Measurements from ENCODE around the gene GULP1.

The GULP1 gene

DNA sequence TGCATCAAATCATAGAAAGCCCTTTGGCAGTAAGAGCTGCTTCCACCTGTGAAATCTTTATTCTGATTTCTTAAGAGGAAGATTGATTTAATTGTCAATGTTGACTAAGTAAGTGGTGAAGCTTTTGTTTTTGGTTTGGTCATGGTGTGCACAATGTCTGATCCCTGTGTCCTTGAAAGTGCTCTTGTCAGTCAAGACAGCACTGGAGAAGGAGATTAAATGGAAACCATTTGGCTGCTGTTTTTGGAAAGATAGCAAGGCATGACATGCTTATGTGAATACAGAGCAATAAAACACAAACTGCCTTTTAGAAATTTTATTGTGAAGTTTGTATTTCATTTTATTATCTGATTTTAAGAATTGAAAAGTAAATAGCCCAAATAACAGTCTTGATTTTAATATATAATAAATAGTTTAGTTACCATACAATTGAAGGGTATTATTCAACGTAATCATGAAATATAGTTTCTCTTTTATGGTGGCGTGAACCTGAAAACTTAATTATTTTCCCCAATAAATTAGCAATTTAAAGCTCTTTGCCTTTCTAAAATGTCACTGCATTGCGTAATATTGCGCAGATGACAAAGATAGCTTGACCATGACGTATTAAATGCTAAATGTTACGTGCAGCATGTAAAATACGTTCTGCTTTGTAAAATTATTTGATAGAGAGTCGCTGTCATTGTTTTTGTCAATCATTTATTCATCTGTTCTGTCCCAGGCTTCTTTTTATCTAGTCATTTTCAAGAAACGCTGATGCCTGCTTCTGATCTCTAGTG lies 69.0 kb downstream of the GULP1 start:
- Mint-ChIP-seq H3K9me3 (no peaks in the 10 kb centered on the region), H3K4me3 (no peak overlapping the region), H3K27me3 (no peaks in the 10 kb centered on the region), H3K27ac (no peak overlapping the region), H3K4me1 (no peaks in the 10 kb centered on the region), H3K36me3 (no peaks in the 10 kb centered on the region)
- CTCF ChIA-PET = no interaction called here
- no peak for DNase-seq

GRCh38 chr2:188364033-188364630 lies 72.5 kb downstream of the GULP1 start:
- DNase-seq = no peak
- Mint-ChIP-seq H3K27ac (no peak overlapping the region), H3K4me3 (no peak overlapping the region), H3K36me3 (no peaks in the 10 kb centered on the region), H3K9me3 (no peaks in the 10 kb centered on the region), H3K4me1 (no peaks in the 10 kb centered on the region), H3K27me3 (no peaks in the 10 kb centered on the region)
- CTCF ChIA-PET = no interaction called here

DNA sequence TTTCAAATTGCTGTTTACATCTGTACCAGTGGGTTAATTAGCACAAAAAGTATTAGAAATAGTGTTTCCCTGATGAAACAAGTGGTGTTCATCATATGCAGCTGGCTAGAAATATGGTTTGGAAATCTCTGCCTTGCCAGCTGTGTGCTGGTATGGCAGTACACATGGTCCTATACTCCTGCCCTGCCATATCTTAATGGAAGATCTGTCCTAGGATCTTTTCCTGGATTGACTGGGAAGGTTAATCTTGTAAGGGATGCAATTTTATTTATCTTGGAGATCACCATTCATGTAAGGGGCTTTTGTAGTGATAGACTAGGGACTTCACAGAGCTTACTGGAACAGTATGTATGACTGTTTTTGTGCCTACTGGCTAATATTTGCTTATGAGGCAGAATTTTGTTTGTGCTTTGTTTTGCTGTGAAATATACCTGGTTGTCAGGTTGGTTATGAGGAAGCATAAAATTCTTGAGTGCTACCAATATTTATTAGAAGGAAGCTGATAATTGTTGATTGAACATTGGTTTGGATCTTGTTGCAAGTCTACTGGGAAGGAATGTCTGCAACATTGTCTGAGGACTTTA lies 73.5 kb downstream of the GULP1 start:
- Mint-ChIP-seq H3K27ac (no peak overlapping the region), H3K4me3 (no peak overlapping the region), H3K36me3 (no peaks in the 10 kb centered on the region), H3K27me3 (no peaks in the 10 kb centered on the region), H3K4me1 (no peaks in the 10 kb centered on the region), H3K9me3 (no peaks in the 10 kb centered on the region)
- no peak for DNase-seq
- CTCF ChIA-PET = no interaction called here

DNA sequence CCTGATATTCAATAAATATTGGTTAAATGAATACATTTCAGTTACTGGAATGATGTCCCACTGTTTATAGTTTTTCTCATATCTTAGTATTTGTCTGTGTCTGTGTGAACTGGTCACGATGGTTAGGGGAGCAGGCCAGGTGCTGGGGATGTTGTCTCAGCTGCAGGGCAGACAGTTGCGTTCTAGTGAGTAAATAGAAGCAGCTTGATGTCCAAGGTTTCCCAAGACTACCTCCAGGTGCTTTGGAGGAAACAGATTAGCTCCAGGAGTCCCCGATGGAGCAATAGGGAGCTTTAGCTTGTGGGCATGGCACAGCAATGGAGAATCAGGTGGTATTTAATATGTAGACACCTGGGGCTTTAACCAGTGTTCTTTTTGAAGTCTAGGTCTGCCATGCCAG lies 75.5 kb downstream of the GULP1 start:
- Mint-ChIP-seq H3K27me3 (no peaks in the 10 kb centered on the region), H3K36me3 (no peaks in the 10 kb centered on the region), H3K27ac (no peak overlapping the region), H3K4me3 (no peak overlapping the region), H3K9me3 (no peaks in the 10 kb centered on the region), H3K4me1 (no peaks in the 10 kb centered on the region)
- DNase-seq = no peak
- CTCF ChIA-PET = no interaction called here

- CTCF ChIA-PET = no interaction called here
- Mint-ChIP-seq H3K36me3 (no peaks in the 10 kb centered on the region), H3K4me3 (no peak overlapping the region), H3K9me3 (no peaks in the 10 kb centered on the region), H3K27ac (no peak overlapping the region), H3K27me3 (no peaks in the 10 kb centered on the region), H3K4me1 (no peaks in the 10 kb centered on the region)
- DNase-seq = no peak
Measured at GRCh38 chr2:188369365-188369764, 77.7 kb downstream of the GULP1 start.

- Mint-ChIP-seq H3K4me3 (no peak overlapping the region), H3K4me1 (no peaks in the 10 kb centered on the region)
- CTCF ChIA-PET = no interaction called here
Measured at GRCh38 chr2:188378371-188378950, 86.8 kb downstream of the GULP1 start.

DNA sequence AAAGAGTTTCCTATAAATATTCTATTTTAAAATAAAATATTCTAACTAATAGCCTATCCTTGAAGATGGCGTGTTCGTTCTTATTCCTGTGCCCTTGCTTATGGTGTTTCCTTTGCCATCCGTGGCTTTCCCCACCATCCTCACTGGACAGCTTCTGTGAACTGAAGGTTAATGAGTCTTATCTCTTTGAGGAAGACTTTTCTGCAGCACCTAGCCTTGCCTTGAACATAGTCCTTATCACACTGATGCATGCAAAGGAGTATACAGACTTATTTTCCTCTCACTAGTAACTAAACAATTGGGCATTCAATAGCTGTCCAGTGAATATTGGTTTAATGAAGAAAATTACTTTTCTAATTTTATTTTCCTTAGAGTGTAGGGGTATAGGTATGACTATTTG lies 88.1 kb downstream of the GULP1 start:
- Mint-ChIP-seq H3K4me3 (no peak overlapping the region), H3K27ac (no peak overlapping the region), H3K27me3 (no peaks in the 10 kb centered on the region), H3K9me3 (no peaks in the 10 kb centered on the region), H3K4me1 (no peaks in the 10 kb centered on the region), H3K36me3 (no peaks in the 10 kb centered on the region)
- CTCF ChIA-PET = no interaction called here
- DNase-seq = no peak

More at GRCh38 chr2:188378371-188378950, 86.8 kb downstream of the GULP1 start:
- Mint-ChIP-seq H3K36me3 (no peaks in the 10 kb centered on the region), H3K9me3 (no peaks in the 10 kb centered on the region), H3K27ac (no peak overlapping the region), H3K27me3 (no peaks in the 10 kb centered on the region)
- no peak for DNase-seq

DNA sequence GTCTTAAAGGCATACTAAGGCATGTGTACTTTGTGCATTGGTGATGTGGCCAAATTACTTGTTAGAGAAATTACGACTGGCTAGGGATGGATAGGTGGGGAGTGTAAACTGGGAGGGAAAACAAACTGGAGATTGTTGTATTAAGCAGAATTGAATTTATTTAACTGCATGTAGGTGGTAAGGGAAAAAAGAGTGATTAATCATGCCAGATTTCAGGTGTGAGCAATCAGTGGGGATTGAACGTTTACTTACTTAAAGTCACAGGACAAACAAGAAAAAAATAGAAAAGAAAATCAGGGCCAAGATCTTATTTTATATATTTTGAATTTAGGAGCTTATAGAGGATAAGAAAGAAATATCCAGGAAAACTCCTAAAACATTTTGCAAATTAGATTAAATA lies 88.6 kb downstream of the GULP1 start:
- no peak for DNase-seq
- Mint-ChIP-seq H3K4me3 (no peak overlapping the region), H3K4me1 (no peaks in the 10 kb centered on the region), H3K27me3 (no peaks in the 10 kb centered on the region), H3K36me3 (no peaks in the 10 kb centered on the region), H3K27ac (no peak overlapping the region), H3K9me3 (no peaks in the 10 kb centered on the region)
- CTCF ChIA-PET = no interaction called here

DNA sequence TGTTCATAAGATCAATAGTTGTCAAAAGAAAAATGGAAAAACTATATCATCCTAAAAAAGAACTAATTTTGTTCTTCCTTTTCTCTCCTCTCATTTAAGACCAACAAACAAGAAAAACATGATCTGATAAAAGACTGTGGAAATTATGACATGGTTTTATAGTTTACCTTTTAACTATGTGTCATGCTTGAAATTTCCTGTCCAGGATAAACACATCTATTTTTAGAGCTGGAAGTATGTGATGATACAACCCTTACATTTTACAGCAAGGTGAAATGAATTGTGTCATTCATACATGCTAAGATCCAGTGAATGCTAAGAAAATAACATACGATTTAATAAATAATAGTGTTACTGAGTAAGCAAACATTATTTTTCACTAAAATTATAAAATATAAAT lies 89.9 kb downstream of the GULP1 start:
- CTCF ChIA-PET = no interaction called here
- no peaks in the 10 kb centered on the region for H3K4me1 Mint-ChIP-seq
- DNase-seq = no peak
- no peaks in the 10 kb centered on the region for H3K36me3 Mint-ChIP-seq
- no peak overlapping the region for H3K4me3 Mint-ChIP-seq
- no peaks in the 10 kb centered on the region for H3K27me3 Mint-ChIP-seq
- no peaks in the 10 kb centered on the region for H3K9me3 Mint-ChIP-seq
- H3K27ac Mint-ChIP-seq = no peak overlapping the region

DNA sequence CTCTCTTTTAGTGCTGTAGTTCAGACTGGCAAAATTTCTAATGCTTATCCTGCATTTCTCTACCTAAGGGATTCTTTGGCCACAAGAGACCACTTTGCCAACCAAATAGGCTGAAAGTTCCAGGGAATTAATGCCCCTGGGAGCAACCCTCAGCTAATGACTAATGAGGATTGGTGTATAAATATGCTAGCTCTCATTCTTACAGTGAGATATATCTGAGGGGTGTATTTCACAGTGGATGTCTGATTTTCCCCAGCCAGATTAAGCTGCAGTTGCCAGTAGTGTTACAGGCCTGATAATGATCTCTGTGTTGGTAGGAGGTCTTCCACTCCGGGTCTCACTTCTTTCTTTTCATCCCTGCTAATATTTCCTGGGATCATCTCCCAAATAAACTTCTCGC lies 90.4 kb downstream of the GULP1 start:
- CTCF ChIA-PET = no interaction called here
- no peaks in the 10 kb centered on the region for H3K36me3 Mint-ChIP-seq
- H3K4me3 Mint-ChIP-seq = no peak overlapping the region
- no peaks in the 10 kb centered on the region for H3K9me3 Mint-ChIP-seq
- H3K27ac Mint-ChIP-seq = no peak overlapping the region
- H3K4me1 Mint-ChIP-seq = no peaks in the 10 kb centered on the region
- no peaks in the 10 kb centered on the region for H3K27me3 Mint-ChIP-seq
- no peak for DNase-seq

DNA sequence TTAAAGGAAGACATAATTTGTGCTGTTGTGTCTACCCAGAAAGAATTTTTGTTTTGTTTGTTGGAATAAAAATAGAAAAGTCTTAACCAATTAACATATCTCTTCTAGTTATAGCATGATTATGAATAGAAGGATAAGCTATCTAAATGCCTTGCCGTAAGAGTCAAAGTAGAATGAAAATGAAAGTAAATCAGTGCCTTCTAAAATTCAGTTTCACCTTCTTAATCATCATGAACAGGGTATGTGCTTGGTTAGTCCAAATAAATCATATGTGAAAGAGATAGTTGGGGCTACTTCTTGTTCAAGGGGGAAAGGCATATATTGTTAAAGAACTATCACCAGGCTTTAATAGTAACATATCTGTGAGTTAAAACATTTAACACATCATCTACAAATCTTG lies 91.5 kb downstream of the GULP1 start:
- H3K4me3 Mint-ChIP-seq = no peak overlapping the region
- CTCF ChIA-PET = no interaction called here
- DNase-seq = no peak
- no peaks in the 10 kb centered on the region for H3K9me3 Mint-ChIP-seq
- H3K36me3 Mint-ChIP-seq = no peaks in the 10 kb centered on the region
- no peak overlapping the region for H3K27ac Mint-ChIP-seq
- H3K27me3 Mint-ChIP-seq = no peaks in the 10 kb centered on the region
- H3K4me1 Mint-ChIP-seq = no peaks in the 10 kb centered on the region

- H3K4me3 Mint-ChIP-seq = no peak overlapping the region
- H3K27ac Mint-ChIP-seq = no peak overlapping the region
- CTCF ChIA-PET = no interaction called here
- no peaks in the 10 kb centered on the region for H3K4me1 Mint-ChIP-seq
- no peak for DNase-seq
- no peaks in the 10 kb centered on the region for H3K9me3 Mint-ChIP-seq
- H3K27me3 Mint-ChIP-seq = no peaks in the 10 kb centered on the region
- H3K36me3 Mint-ChIP-seq = no peaks in the 10 kb centered on the region
Measured at GRCh38 chr2:188385857-188386256, 94.2 kb downstream of the GULP1 start.

- DNase-seq = no peak
- Mint-ChIP-seq H3K36me3 (no peaks in the 10 kb centered on the region), H3K4me1 (no peaks in the 10 kb centered on the region), H3K4me3 (no peak overlapping the region), H3K27me3 (no peaks in the 10 kb centered on the region), H3K9me3 (no peaks in the 10 kb centered on the region), H3K27ac (no peak overlapping the region)
- CTCF ChIA-PET = no interaction called here
Measured at GRCh38 chr2:188388831-188389230, 97.2 kb downstream of the GULP1 start.

DNA sequence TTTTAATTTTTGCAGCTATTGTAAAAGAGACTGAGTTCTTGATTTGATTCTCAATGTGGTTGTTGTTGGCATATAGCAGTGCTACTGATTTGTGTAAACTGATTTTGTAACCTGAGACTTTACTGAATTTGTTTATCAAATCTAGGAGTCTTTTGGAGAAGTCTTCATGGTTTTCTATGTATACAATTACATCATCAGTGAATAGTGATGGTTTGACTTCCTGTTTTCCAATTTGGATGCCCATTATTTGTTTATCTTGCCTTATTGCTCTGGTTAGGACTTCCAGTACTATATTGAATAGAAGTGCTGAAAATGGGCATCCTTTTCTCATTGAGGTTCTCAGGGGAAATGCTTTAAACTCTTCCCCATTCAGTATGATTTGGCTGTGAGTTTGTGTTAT lies 99.7 kb downstream of the GULP1 start:
- CTCF ChIA-PET = no interaction called here
- Mint-ChIP-seq H3K4me1 (no peaks in the 10 kb centered on the region), H3K27me3 (no peaks in the 10 kb centered on the region), H3K9me3 (no peaks in the 10 kb centered on the region), H3K4me3 (no peak overlapping the region), H3K36me3 (no peaks in the 10 kb centered on the region), H3K27ac (no peak overlapping the region)
- no peak for DNase-seq

GRCh38 chr2:188394931-188395472 lies 103.3 kb downstream of the GULP1 start:
- Mint-ChIP-seq H3K27me3 (no peaks in the 10 kb centered on the region), H3K9me3 (no peaks in the 10 kb centered on the region), H3K36me3 (no peaks in the 10 kb centered on the region), H3K27ac (no peak overlapping the region), H3K4me1 (no peaks in the 10 kb centered on the region), H3K4me3 (no peak overlapping the region)
- CTCF ChIA-PET = no interaction called here
- no peak for DNase-seq
